ENCODE results near the gene DLGAP1.
A peak's percentile ranks its signal among the peaks of the same experiment; 100 is the strongest.

DNA sequence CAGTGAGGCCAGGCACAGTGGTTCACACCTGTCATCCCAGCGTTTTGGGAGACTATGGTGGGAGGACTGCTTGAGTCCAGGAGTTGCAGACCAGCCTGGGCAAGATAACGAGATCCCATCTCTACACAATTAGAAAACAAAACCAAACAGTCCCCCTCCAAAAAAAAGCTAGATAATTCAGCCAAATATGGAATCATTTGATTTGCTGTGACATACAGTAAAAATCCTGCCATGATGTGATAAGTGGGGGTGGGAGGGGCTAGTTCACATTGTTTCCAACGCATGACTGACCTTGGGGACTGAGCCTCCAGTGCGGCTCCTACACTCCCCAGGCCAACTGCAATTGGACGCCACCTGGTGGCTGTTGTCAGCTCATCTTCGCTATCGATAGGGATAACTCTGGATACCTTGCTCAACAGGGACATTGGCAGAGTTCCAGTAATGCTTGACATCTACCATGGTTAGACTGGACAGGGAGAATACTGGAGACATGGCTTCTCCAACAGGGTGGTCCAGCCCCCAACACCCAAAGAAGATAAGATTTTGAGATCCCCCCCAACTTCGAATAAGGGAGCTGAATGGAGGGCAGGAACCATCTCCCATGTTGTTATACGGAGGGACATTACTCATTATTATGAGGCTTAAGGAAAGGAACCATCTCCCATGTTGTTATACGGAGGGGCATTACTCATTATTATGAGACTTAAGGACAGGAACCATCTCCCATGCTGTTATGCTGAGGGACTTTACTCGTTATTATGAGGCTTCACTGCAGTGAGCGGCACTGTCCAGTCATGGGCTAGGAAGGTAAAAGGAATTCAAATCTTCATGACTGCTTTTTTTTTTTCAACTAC lies 869.2 kb downstream of the DLGAP1 start:
- TF ChIP-seq, protein P1, sequence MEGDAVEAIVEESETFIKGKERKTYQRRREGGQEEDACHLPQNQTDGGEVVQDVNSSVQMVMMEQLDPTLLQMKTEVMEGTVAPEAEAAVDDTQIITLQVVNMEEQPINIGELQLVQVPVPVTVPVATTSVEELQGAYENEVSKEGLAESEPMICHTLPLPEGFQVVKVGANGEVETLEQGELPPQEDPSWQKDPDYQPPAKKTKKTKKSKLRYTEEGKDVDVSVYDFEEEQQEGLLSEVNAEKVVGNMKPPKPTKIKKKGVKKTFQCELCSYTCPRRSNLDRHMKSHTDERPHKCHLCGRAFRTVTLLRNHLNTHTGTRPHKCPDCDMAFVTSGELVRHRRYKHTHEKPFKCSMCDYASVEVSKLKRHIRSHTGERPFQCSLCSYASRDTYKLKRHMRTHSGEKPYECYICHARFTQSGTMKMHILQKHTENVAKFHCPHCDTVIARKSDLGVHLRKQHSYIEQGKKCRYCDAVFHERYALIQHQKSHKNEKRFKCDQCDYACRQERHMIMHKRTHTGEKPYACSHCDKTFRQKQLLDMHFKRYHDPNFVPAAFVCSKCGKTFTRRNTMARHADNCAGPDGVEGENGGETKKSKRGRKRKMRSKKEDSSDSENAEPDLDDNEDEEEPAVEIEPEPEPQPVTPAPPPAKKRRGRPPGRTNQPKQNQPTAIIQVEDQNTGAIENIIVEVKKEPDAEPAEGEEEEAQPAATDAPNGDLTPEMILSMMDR (IDR thresholded peaks at IDR 0.05 in 2 of 3, conservative IDR thresholded peaks at IDR 0.05 in 1 of 3; ENCODE audit: borderline replicate concordance in 1 of 3, insufficient read depth in 1 of 3, low read depth in 2 of 3, low read length in 2 of 3): peak in 2 of 3 experiments; percentile 89 to 93; a peak in 4 of 6 replicates
- TF ChIP-seq SP1 (IDR thresholded peaks at IDR 0.05; ENCODE audit: low read depth): no peak
- TF ChIP-seq, protein P2, sequence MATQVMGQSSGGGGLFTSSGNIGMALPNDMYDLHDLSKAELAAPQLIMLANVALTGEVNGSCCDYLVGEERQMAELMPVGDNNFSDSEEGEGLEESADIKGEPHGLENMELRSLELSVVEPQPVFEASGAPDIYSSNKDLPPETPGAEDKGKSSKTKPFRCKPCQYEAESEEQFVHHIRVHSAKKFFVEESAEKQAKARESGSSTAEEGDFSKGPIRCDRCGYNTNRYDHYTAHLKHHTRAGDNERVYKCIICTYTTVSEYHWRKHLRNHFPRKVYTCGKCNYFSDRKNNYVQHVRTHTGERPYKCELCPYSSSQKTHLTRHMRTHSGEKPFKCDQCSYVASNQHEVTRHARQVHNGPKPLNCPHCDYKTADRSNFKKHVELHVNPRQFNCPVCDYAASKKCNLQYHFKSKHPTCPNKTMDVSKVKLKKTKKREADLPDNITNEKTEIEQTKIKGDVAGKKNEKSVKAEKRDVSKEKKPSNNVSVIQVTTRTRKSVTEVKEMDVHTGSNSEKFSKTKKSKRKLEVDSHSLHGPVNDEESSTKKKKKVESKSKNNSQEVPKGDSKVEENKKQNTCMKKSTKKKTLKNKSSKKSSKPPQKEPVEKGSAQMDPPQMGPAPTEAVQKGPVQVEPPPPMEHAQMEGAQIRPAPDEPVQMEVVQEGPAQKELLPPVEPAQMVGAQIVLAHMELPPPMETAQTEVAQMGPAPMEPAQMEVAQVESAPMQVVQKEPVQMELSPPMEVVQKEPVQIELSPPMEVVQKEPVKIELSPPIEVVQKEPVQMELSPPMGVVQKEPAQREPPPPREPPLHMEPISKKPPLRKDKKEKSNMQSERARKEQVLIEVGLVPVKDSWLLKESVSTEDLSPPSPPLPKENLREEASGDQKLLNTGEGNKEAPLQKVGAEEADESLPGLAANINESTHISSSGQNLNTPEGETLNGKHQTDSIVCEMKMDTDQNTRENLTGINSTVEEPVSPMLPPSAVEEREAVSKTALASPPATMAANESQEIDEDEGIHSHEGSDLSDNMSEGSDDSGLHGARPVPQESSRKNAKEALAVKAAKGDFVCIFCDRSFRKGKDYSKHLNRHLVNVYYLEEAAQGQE (IDR thresholded peaks at IDR 0.05; ENCODE audit: low read depth): no peak
- no peak for TF ChIP-seq POLR2A (IDR thresholded peaks at IDR 0.05; ENCODE audit: borderline replicate concordance, extremely low read depth, insufficient read depth, insufficient read length)
- peak; percentile 64 for TF ChIP-seq POLR2AphosphoS5 (IDR thresholded peaks at IDR 0.05; ENCODE audit: low read depth, low read length)
- TF ChIP-seq EZH2 (IDR thresholded peaks at IDR 0.05): no peak
- TF ChIP-seq, protein P3, sequence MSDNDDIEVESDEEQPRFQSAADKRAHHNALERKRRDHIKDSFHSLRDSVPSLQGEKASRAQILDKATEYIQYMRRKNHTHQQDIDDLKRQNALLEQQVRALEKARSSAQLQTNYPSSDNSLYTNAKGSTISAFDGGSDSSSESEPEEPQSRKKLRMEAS (IDR thresholded peaks at IDR 0.05): no peak
- TF ChIP-seq EZH2phosphoT487 (IDR thresholded peaks at IDR 0.05; ENCODE audit: borderline replicate concordance): no peak
- no peak for TF ChIP-seq RAD21 (IDR thresholded peaks at IDR 0.05; ENCODE audit: low read depth)
- no peak for TF ChIP-seq CBX3 (IDR thresholded peaks at IDR 0.05; ENCODE audit: low read depth)
- no peak for TF ChIP-seq JUND (IDR thresholded peaks at IDR 0.05)

Data from HCT116 (cell line).